Lower leg skin (tissue), 4 donors: ENCODE data around the gene ZC3H18. TPM values are rescaled to one million over a fixed set of nuclear protein-coding genes. Genes with fewer than 3 reads are reported as not detected.
A peak's percentile ranks its signal among the peaks of the same experiment; 100 is the strongest.

Experiments
- DNase-seq, 2 donors: peaks; one replicate each; pipeline ENCODE4 v3.0.0-alpha.2; 2019; ENCODE audit warnings: low spot score in 2 of 2
- H3K4me3 ChIP-seq: fragments of 200-600 bp; sonication (generic); 2 replicates; pipeline ENCODE4 v1.5.1; 2017; ENCODE audit warnings: mild to moderate bottlenecking, low read depth; ENCODE audit not compliant: poor library complexity, severe bottlenecking
- POLR2A ChIP-seq, 2 donors: fragments of 450-650 bp; IDR thresholded peaks; one replicate each; pipeline ENCODE4 v1.6.1; 2016 to 2017; ENCODE audit warnings: antibody characterized with exemption in 2 of 2, mild to moderate bottlenecking in 1 of 2, moderate library complexity in 1 of 2
- WGBS, 2 donors: methylation state at CpG; one replicate each; pipeline ENCODE4 v1.1.5; 2018; 5-methylcytosine and 5-hydroxymethylcytosine counted together
- intact Hi-C: fragments of 100-400 bp; cut with DNase I; formaldehyde crosslinking; loops from one replicate; pipeline ENCODE4 v1.15.0; 2023; ENCODE audit warnings: low total_unique reads
- total RNA-seq, 4 donors: library from RNA; depleted of rRNA; stranded (reverse); fragments of >200 nt; gene quantifications; one replicate each; pipeline ENCODE4 v1.1.0, GENCODE V29; 2016
- TF ChIP-seq, protein P1 (sequence below), 3 donors: fragments of 450-650 bp; IDR thresholded peaks; one replicate each; pipeline ENCODE4 v1.5.1; 2016; ENCODE audit warnings: antibody characterized with exemption in 3 of 3, mild to moderate bottlenecking in 3 of 3, moderate library complexity in 2 of 3

ZC3H18 gene
- total RNA-seq, 4 donors from 2014 or later = 16.5 to 32.3 (median 18.5) TPM

DNA sequence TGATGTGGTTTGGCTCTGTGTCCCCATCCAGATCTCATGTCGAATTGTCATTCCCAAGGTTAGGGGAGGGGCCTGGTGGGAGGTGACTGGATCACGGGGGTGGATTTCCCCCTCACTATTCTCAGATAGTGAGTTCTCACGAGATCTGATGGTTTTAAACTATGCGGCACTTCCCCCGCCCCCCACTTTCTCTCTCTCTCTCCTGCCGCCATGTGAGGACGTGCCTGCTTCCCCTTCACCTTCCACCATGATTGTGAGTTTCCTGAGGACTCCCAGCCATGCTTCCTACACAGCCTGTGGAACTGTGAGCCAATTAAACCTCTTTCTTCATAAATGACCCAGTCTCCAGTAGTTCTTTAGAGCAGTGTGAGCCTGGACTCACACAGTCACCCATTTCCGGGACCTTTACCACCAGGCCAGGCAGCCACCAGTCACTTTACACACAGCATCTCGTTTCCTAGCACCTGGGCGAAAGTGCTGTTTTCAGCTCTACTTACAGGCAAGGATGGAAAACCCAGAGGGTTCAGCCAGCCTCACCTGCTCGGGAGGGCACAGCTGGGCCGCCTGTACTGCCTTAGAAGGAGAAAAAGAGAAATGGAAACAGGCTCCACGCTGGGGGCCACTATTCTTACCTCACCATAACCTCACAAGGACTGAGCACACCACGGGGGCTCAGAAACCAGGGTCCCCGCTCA lies 13.8 kb upstream of the ZC3H18 start:
- WGBS, 2 donors = 76 to 83% methylated on average over 14 to 15 of the region's 15 CpGs
- H3K4me3 ChIP-seq = no peak overlapping the region
- intact Hi-C loops = no loop called here
- no peak for DNase-seq
- TF ChIP-seq, protein P1, sequence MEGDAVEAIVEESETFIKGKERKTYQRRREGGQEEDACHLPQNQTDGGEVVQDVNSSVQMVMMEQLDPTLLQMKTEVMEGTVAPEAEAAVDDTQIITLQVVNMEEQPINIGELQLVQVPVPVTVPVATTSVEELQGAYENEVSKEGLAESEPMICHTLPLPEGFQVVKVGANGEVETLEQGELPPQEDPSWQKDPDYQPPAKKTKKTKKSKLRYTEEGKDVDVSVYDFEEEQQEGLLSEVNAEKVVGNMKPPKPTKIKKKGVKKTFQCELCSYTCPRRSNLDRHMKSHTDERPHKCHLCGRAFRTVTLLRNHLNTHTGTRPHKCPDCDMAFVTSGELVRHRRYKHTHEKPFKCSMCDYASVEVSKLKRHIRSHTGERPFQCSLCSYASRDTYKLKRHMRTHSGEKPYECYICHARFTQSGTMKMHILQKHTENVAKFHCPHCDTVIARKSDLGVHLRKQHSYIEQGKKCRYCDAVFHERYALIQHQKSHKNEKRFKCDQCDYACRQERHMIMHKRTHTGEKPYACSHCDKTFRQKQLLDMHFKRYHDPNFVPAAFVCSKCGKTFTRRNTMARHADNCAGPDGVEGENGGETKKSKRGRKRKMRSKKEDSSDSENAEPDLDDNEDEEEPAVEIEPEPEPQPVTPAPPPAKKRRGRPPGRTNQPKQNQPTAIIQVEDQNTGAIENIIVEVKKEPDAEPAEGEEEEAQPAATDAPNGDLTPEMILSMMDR (IDR thresholded peaks at IDR 0.05) = no peak
- no peak for TF ChIP-seq POLR2A (IDR thresholded peaks at IDR 0.05)

DNA sequence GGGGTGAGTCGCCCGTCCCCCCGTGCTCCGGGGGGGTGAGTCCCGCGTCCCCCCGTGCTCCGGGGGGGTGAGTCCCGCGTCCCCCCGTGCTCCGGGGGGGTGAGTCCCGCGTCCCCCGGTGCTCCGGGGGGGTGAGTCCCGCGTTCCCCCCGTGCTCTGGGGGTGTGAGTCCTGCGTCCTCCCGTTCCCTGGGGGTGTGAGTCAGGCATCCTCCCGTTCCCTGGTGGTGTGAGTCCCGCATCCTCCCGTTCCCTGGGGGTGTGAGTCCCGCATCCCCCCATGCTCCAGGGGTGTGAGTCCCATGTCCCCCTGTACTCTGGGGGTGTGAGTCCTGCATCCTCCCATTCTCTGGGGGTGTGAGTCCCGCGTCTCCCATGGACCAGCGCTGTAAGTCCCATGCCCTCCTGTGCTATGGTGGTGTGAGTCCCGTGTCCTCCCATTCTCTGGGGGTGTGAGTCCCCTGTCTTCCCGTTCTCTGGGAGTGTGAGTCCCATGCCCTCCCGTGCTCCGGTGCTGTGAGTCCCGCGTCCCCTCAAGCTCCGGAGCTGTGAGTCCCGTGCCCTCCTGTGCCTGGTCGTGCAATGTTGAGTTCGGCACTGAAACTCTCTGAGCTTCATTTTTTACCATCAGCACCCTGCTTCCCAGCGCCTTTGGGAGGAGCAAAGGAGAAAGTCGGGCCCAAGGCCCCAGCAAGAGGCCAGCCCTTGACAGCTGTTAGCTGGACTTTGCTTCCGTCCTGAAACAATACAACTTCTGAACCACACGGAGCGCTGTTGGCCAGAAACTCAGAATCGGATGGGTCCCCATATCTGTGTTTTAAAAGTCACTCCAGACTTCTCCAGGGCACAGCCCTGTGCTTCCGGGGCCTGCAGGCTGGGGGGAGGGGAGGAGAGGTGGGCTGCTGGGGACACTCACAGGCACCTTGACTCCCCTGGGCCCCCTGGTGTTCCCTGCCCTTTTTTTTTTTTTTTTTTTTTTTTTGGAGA lies 11.5 kb upstream of the ZC3H18 start:
- DNase-seq = peak in 1 of 2 donors; percentile 87

DNA sequence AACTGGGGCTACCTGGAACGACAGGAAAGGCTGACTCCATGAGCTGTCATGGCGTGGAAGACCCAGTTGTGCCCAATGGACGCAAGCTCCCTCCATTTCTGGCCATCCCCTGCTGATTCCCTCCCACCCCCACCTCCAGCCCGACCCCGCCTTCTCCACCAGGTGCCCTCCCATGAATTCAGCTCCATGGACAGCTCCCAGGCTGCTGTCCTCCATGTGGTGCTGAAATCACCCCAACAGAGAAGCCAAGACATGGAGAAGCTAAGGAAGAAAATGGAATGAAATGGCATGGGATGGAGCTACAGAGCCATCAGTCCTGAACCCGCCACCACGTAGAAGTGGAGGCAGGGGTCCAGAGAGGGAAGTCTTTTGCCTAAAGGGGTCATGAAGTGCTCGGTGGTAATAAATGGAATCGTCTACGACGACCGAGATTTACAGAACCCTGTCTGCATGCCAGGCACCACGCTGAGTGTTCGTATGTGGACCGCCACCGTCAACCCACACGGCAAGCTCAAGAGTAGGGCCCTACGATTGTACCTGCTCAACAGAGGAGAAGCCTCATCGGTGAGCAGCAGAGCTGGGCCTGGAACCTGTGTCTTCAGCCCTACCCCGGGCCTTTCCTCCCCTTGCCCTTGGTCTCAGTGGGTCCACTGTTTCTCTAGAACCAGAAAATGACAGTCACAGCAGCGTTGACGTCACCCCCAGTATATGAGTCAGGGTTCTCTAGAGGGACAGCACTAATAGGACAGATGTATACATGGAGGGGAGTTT lies 9.3 kb upstream of the ZC3H18 start:
- TF ChIP-seq, protein P1 (IDR thresholded peaks at IDR 0.05) = no peak
- no peak for TF ChIP-seq POLR2A (IDR thresholded peaks at IDR 0.05)
- 61 to 70% methylated on average over 22 of the region's 22 CpGs for WGBS, 2 donors
- DNase-seq = no peak
- no peak overlapping the region for H3K4me3 ChIP-seq
- intact Hi-C loops = loop anchor here (5.0 kb wide), 1 partner anchor 119 kb away; no protein-coding TSS in a partner anchor

More for the DNA sequence above, 11.5 kb upstream of the ZC3H18 start:
- no peak overlapping the region for H3K4me3 ChIP-seq
- intact Hi-C loops = no loop called here
- TF ChIP-seq, protein P1 (IDR thresholded peaks at IDR 0.05) = no peak
- TF ChIP-seq POLR2A (IDR thresholded peaks at IDR 0.05) = no peak
- 57 to 60% methylated on average over 31 to 35 of the region's 45 CpGs for WGBS, 2 donors

DNA sequence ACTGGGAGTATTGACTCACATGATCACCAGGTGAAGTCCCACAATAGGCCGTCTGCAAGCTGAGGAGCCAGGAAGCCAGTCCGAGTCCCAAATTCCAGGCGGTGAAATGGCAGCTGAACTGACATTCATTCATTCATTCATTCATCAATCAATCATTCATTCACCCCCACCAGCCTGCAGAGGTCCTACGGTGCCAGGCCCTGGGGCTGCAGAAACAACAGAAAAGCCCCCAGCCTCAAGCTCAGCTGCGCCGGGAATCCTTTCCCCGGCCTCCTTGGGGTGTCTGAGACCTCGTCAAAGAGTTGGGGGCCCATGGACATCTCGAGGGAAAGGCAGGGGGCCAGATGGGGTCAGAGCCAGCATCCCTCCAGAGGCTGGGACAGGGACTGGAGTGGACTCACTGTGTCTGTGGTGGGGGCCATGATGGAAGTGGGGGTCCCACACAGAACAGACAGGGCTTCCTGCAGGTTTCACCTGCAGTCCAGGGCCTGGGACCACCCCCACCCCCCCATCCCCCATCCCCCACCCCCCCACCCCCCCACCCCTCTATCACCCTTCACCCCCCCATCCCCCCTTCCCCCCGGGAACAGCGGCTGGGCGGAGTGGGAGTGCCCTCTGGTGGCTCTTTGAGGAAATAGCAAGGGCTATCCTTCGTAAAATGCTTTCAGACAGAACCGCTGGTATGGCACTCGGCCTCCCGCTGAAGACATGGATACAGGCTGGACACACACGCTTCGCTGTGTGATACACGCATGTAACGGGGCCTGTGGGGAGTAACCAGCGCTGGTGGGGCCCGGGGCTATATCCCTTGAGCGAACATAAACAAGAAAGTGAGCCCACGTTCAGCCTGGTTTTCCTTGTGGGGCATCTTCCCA lies 8.5 kb upstream of the ZC3H18 start:
- TF ChIP-seq, protein P1 (IDR thresholded peaks at IDR 0.05) = no peak
- TF ChIP-seq POLR2A (IDR thresholded peaks at IDR 0.05) = no peak
- H3K4me3 ChIP-seq = no peak overlapping the region
- 25 to 26% methylated on average over 22 to 23 of the region's 24 CpGs for WGBS, 2 donors
- intact Hi-C loops = loop anchor here (5.0 kb wide), 1 partner anchor 119 kb away; no protein-coding TSS in a partner anchor
- peak in 1 of 2 donors; percentile 87 for DNase-seq
